H1 (cell line): ENCODE measurements around the gene RBP5. TPM values are rescaled to one million over a fixed set of nuclear protein-coding genes. Genes with fewer than 3 reads are reported as not detected.

Experiments used
- CTCF ChIA-PET: fragments of 300-600 bp; sonication (Branson Sonifier 250); formaldehyde crosslinking; loops from one replicate; lab custom pipeline; 2021; ENCODE audit not compliant: partially characterized antibody; lab: Charles Lee
- POLR2A ChIA-PET: fragments of 300-600 bp; sonication (Branson Sonifier 250); formaldehyde crosslinking; loops from one replicate; lab custom pipeline; 2021; ENCODE audit warnings: inconsistent platforms; ENCODE audit not compliant: partially characterized antibody; lab: Charles Lee
- DNase-seq, 2 experiments: peaks; one replicate each; pipeline versions ENCODE4 v3.0.0 to v3.0.0-alpha.2; 2010 to 2022; ENCODE audit warnings: low spot score in 2 of 2, low read depth in 1 of 2, mixed read lengths in 1 of 2
- FAIRE-seq: peaks from 2 replicates; lab custom pipeline; 2011; peaks lifted over from hg19 to GRCh38; lab: Jason Lieb, UNC
- H2AFZ ChIP-seq: 2 replicates; pipeline ENCODE4 v1.8.1; 2012; ENCODE audit warnings: low read length, inconsistent platforms
- H2AK5ac ChIP-seq: 2 replicates; pipeline ENCODE4 v1.6.1; 2013; ENCODE audit warnings: low read depth, low read length
- H2BK120ac ChIP-seq: replicated peaks from 2 replicates; pipeline ENCODE3; 2013; ENCODE audit warnings: low read depth, low read length, inconsistent platforms
- H2BK12ac ChIP-seq: 2 replicates; pipeline ENCODE4 v1.6.1; 2013; ENCODE audit warnings: low read depth, low read length
- H2BK15ac ChIP-seq: 2 replicates; pipeline ENCODE4 v1.6.1; 2013; ENCODE audit warnings: low read length
- H2BK20ac ChIP-seq: 2 replicates; pipeline ENCODE4 v1.6.1; 2013; ENCODE audit warnings: low read length
- H2BK5ac ChIP-seq: 2 replicates; pipeline ENCODE4 v1.6.1; 2013; ENCODE audit warnings: low read depth, low read length
- H3K14ac ChIP-seq: 2 replicates; pipeline ENCODE4 v1.6.1; 2013; ENCODE audit warnings: inconsistent platforms; ENCODE audit not compliant: insufficient read length
- H3K18ac ChIP-seq: 2 replicates; pipeline ENCODE4 v1.6.1; 2013; ENCODE audit warnings: low read length; ENCODE audit errors: extremely low read depth
- H3K23ac ChIP-seq: 2 replicates; pipeline ENCODE4 v1.6.1; 2013; ENCODE audit warnings: inconsistent platforms; ENCODE audit not compliant: insufficient read length
- H3K23me2 ChIP-seq: 2 replicates; pipeline ENCODE4 v1.6.1; 2013; ENCODE audit warnings: low read depth, low read length
- H3K27ac ChIP-seq: 2 replicates; pipeline ENCODE4 v1.6.1; 2011; ENCODE audit warnings: low read depth, low read length, inconsistent platforms
- H3K27me3 ChIP-seq, 4 experiments: replicated peaks in 1 of 4; 1 replicate in 1 of 4; 2 replicates in 3 of 4; pipeline versions ENCODE4 v1.6.1 to v1.8.1; 2011 to 2013; ENCODE audit warnings: low read length in 3 of 4, mild to moderate bottlenecking in 3 of 4, inconsistent platforms in 2 of 4, mixed read lengths in 2 of 4, moderate library complexity in 1 of 4; ENCODE audit not compliant: control insufficient read depth in 3 of 4, insufficient read depth in 3 of 4; ENCODE audit errors: extremely low read depth in 1 of 4
- H3K36me3 ChIP-seq, 4 experiments: 2 replicates each; pipeline versions ENCODE4 v1.6.1 to v1.8.1; 2011 to 2013; ENCODE audit warnings: mild to moderate bottlenecking in 4 of 4, low read length in 3 of 4, moderate library complexity in 2 of 4, control low read depth in 1 of 4, inconsistent platforms in 1 of 4; ENCODE audit not compliant: insufficient read depth in 4 of 4, control insufficient read depth in 2 of 4
- H3K4ac ChIP-seq: replicated peaks from 2 replicates; pipeline ENCODE3; 2013; ENCODE audit warnings: low read length, low read depth, mixed read lengths, inconsistent platforms; ENCODE audit not compliant: insufficient read length
- H3K4me1 ChIP-seq, 4 experiments: replicated peaks in 1 of 4; 1 replicate in 1 of 4; 2 replicates in 3 of 4; pipeline versions ENCODE4 v1.6.1 to v1.8.1; 2011 to 2013; ENCODE audit warnings: low read length in 3 of 4, inconsistent platforms in 2 of 4, mixed read lengths in 1 of 4; ENCODE audit not compliant: insufficient read depth in 4 of 4, control insufficient read depth in 3 of 4
- H3K4me2 ChIP-seq, 2 experiments: 2 replicates each; pipeline versions ENCODE4 v1.6.1 to v1.8.1; 2011 to 2013; ENCODE audit warnings: low read depth in 2 of 2, low read length in 2 of 2, control low read depth in 1 of 2, inconsistent platforms in 1 of 2, mild to moderate bottlenecking in 1 of 2; ENCODE audit not compliant: insufficient read depth in 1 of 2
- H3K4me3 ChIP-seq, 4 experiments: fragments of 200-600, 300-600 bp in 1 of 4; sonication (generic), shearing (Covaris generic), sonication (Bioruptor Twin) in 1 of 4; 2 replicates each; pipeline versions ENCODE4 v1.5.1 to v1.8.1; 2011 to 2016; ENCODE audit warnings: low read length in 4 of 4, low read depth in 3 of 4, control low read depth in 2 of 4, inconsistent platforms in 2 of 4, mild to moderate bottlenecking in 2 of 4, mixed read lengths in 1 of 4, moderate library complexity in 1 of 4; ENCODE audit not compliant: insufficient read depth in 2 of 4; ENCODE audit errors: extremely low read depth in 1 of 4
- H3K56ac ChIP-seq: replicated peaks from 2 replicates; pipeline ENCODE3; 2013; ENCODE audit warnings: low read depth, mild to moderate bottlenecking, mixed read lengths, low read length, inconsistent platforms; ENCODE audit not compliant: insufficient read length
- H3K79me1 ChIP-seq: 2 replicates; pipeline ENCODE4 v1.6.1; 2013; ENCODE audit warnings: low read depth, low read length, control low read depth
- H3K79me2 ChIP-seq, 2 experiments: 2 replicates each; pipeline versions ENCODE4 v1.6.1 to v1.8.1; 2012 to 2013; ENCODE audit warnings: low read length in 2 of 2, mild to moderate bottlenecking in 2 of 2, inconsistent platforms in 1 of 2; ENCODE audit not compliant: insufficient read depth in 2 of 2, control insufficient read depth in 1 of 2
- H3K9ac ChIP-seq, 4 experiments: replicated peaks in 1 of 4; 1 replicate in 1 of 4; 2 replicates in 3 of 4; pipeline versions ENCODE4 v1.6.1 to v1.8.1; 2011 to 2013; ENCODE audit warnings: low read depth in 3 of 4, low read length in 3 of 4, control low read depth in 2 of 4, mild to moderate bottlenecking in 2 of 4, moderate library complexity in 2 of 4, inconsistent platforms in 1 of 4; ENCODE audit errors: extremely low read depth in 1 of 4
- H3K9me3 ChIP-seq, 2 experiments: 2 replicates each; pipeline versions ENCODE4 v1.6.1 to v1.8.1; 2012 to 2013; ENCODE audit warnings: mild to moderate bottlenecking in 2 of 2, moderate library complexity in 2 of 2, control low read depth in 1 of 2, inconsistent platforms in 1 of 2, low read depth in 1 of 2, low read length in 1 of 2, mixed read lengths in 1 of 2; ENCODE audit not compliant: insufficient read depth in 2 of 2
- H4K20me1 ChIP-seq, 2 experiments: replicated peaks in 1 of 2; 2 replicates each; pipeline versions ENCODE3 to v1.8.1; 2011 to 2013; ENCODE audit warnings: inconsistent platforms in 2 of 2, low read length in 2 of 2, mild to moderate bottlenecking in 1 of 2; ENCODE audit not compliant: insufficient read depth in 2 of 2, control insufficient read depth in 1 of 2
- H4K5ac ChIP-seq: 2 replicates; pipeline ENCODE4 v1.6.1; 2013; ENCODE audit warnings: low read length, low read depth, mixed read lengths, inconsistent platforms; ENCODE audit not compliant: insufficient read length
- H4K8ac ChIP-seq: 2 replicates; pipeline ENCODE4 v1.8.0; 2013; ENCODE audit warnings: mild to moderate bottlenecking, moderate library complexity, low read length, inconsistent platforms; ENCODE audit not compliant: insufficient read depth; ENCODE audit errors: extremely low read depth
- H4K91ac ChIP-seq: replicated peaks from 2 replicates; pipeline ENCODE3; 2013; ENCODE audit warnings: low read length, mixed read lengths, inconsistent platforms; ENCODE audit not compliant: insufficient read length
- RAD21 ChIP-seq, 2 experiments: IDR thresholded peaks in 1 of 2; conservative IDR thresholded peaks in 1 of 2; 2 replicates each; pipeline ENCODE4 v1.6.1; 2011; ENCODE audit warnings: low read depth in 2 of 2, low read length in 2 of 2, improper control_type of control experiment in 1 of 2, inconsistent platforms in 1 of 2, mild to moderate bottlenecking in 1 of 2, moderate library complexity in 1 of 2
- SIRT6 ChIP-seq: IDR thresholded peaks from one replicate; pipeline ENCODE4 v1.7.1; 2012; ENCODE audit warnings: low read length, inconsistent platforms
- TAF7 ChIP-seq: optimal IDR thresholded peaks from 2 replicates; pipeline ENCODE3; 2011; ENCODE audit warnings: low read depth, mild to moderate bottlenecking, inconsistent platforms, low read length, moderate library complexity, borderline replicate concordance
- WGBS, 2 experiments: shearing (Covaris generic) in 1 of 2; methylation state at CpG; one replicate each; pipeline versions ENCODE4 v1.1.6 to v1.1.7; 2013 to 2015; ENCODE audit warnings: low lambda C conversion rate in 2 of 2, mixed read lengths in 2 of 2, inconsistent platforms in 1 of 2, low coverage in 1 of 2, missing lambda C conversion rate in 1 of 2; ENCODE audit not compliant: insufficient replicate concordance in 2 of 2, insufficient coverage in 1 of 2, insufficient read length in 1 of 2; ENCODE audit errors: extremely low coverage in 1 of 2, missing lambda C conversion rate in 1 of 2; 5-methylcytosine and 5-hydroxymethylcytosine counted together
- polyA plus RNA-seq, 7 experiments: library from polyadenylated mRNA; depleted of rRNA in 3 of 7; stranded (reverse) in 5 of 7; unstranded in 2 of 7; fragments of >200 nt in 5 of 7; fragments of 200-250 nt in 2 of 7; gene quantifications; 1 replicate in 5 of 7; 2 replicates in 1 of 7; 4 replicates in 1 of 7; pipeline versions ENCODE4 v1.2.1 to v1.2.3, GENCODE V29; 2011 to 2013; ENCODE audit warnings: missing spikeins in 2 of 7, mixed read lengths in 2 of 7
- total RNA-seq: library from RNA; stranded (reverse); fragmentation: NEBNext Ultra II Directional; extraction: Animal tissue kit (Norgen Biotek cat#: 25700); gene quantifications from 2 replicates; pipeline ENCODE4 v1.2.1, GENCODE V29; 2021

Gene RBP5
- total and polyA plus RNA-seq, 2 of the 8 experiments (the other 6 are each of a cell fraction or from before 2014, with no cell fraction given): 1.2 to 1.9 TPM

DNA sequence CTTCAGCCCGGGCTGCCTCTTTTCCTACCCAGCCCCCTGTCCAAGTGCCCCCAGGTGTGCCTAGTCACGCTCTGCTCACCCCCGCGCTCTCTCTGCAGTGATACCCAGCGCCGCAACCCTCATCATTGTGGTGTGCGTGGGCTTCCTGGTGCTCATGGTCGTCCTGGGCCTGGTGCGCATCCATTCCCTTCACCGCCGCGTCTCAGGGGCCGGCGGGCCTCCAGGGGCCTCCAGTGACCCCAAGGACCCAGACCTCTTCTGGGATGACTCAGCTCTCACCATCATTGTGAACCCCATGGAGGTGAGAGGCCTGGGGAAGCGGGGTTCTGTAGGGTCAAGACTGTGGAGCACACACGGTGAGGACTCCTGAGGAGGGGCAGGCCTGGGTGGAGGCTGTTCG lies 28.7 kb upstream of the RBP5 start:
- Histone ChIP-seq H2BK20ac (no peak overlapping the region), H4K20me1 (no peaks in the 10 kb centered on the region), H3K36me3 (no peaks in the 10 kb centered on the region; a peak in 3 of 8 replicates), H3K4ac (no peak overlapping the region), H3K4me1 (no peaks in the 10 kb centered on the region), H3K27me3 (no peaks in the 10 kb centered on the region), H3K79me2 (no peaks in the 10 kb centered on the region), H3K18ac (no peak overlapping the region), H3K79me1 (no peaks in the 10 kb centered on the region; the same call in 1 of the 2 replicates), H2AK5ac (no peak overlapping the region), H2BK12ac (no peak overlapping the region), H2BK5ac (no peak overlapping the region), H3K14ac (no peak overlapping the region), H4K5ac (no peak overlapping the region), H3K23ac (no peak overlapping the region), H4K8ac (no peak overlapping the region), H3K9me3 (no peaks in the 10 kb centered on the region), H2AFZ (no peak overlapping the region), H3K4me3 (no peak overlapping the region), H2BK15ac (no peak overlapping the region), H3K9ac (no peak overlapping the region), H2BK120ac (no peak overlapping the region), H3K56ac (no peak overlapping the region), H3K27ac (no peak overlapping the region), H4K91ac (no peak overlapping the region), H3K4me2 (no peak overlapping the region), H3K23me2 (no peaks in the 10 kb centered on the region; the same call in 1 of the 2 replicates)
- WGBS, 2 experiments: 91% methylated on average over 16 of the region's 17 CpGs; no CpG with 5 or more reads in 1 of the 2 experiments
- POLR2A ChIA-PET: no interaction called here
- DNase-seq (no peak), FAIRE-seq (no peak)
- CTCF ChIA-PET: interaction anchor here (10.0 kb wide), 1 partner anchor 14 kb away, joined by 151 read pairs; no protein-coding TSS in a partner anchor
- no peak for TF ChIP-seq TAF7
- no peak for TF ChIP-seq RAD21 (IDR thresholded peaks at IDR 0.05 in 1 of 2, conservative IDR thresholded peaks at IDR 0.05 in 1 of 2; ENCODE audit: low read depth in 2 of 2, low read length in 2 of 2)
- no peak for TF ChIP-seq SIRT6
